H1 (cell line): ENCODE data around the gene WDR45B. TPM values are rescaled to one million over a fixed set of nuclear protein-coding genes. Genes with fewer than 3 reads are reported as not detected.

Experiments used
- CHD7 ChIP-seq: fragments of 300-600 bp; sonication (generic); IDR thresholded peaks from 2 replicates; pipeline ENCODE4 v1.7.1; 2012; ENCODE audit warnings: low read length, moderate library complexity, mild to moderate bottlenecking, inconsistent platforms; ENCODE audit not compliant: insufficient replicate concordance
- EGR1 ChIP-seq: IDR thresholded peaks from 2 replicates; pipeline ENCODE4 v1.6.1; 2011; ENCODE audit warnings: low read depth, low read length, borderline replicate concordance
- RFX5 ChIP-seq: IDR thresholded peaks from 2 replicates; pipeline ENCODE4 v1.6.1; 2011; ENCODE audit warnings: low read depth, low read length, improper control_type of control experiment, borderline replicate concordance
- polyA plus RNA-seq, 7 experiments: library from polyadenylated mRNA; depleted of rRNA in 3 of 7; stranded (reverse) in 5 of 7; unstranded in 2 of 7; fragments of >200 nt in 5 of 7; fragments of 200-250 nt in 2 of 7; gene quantifications; 1 replicate in 5 of 7; 2 replicates in 1 of 7; 4 replicates in 1 of 7; pipeline versions ENCODE4 v1.2.1 to v1.2.3, GENCODE V29; 2011 to 2013; ENCODE audit warnings: missing spikeins in 2 of 7, mixed read lengths in 2 of 7
- total RNA-seq: library from RNA; stranded (reverse); fragmentation: NEBNext Ultra II Directional; extraction: Animal tissue kit (Norgen Biotek cat#: 25700); gene quantifications from 2 replicates; pipeline ENCODE4 v1.2.1, GENCODE V29; 2021

Gene WDR45B
- total and polyA plus RNA-seq, 2 of the 8 experiments (the other 6 are each of a cell fraction or from before 2014, with no cell fraction given) = 82.0 to 100 TPM

GRCh38 chr17:82590216-82590615 lies 58.0 kb downstream of the WDR45B start (continued):
- no peak for TF ChIP-seq CHD7
- no peak for TF ChIP-seq EGR1
- no peak for TF ChIP-seq RFX5
